NCI-H2081 treated with DMSO at 0.1 percent for 48 hours (cell line): Measurements from ENCODE around the gene STXBP5L.
"Not testable (repeated sequence)": the region's sequence is repeated elsewhere in the genome, so short reads cannot be mapped to it uniquely, and the experiment has no call there.

Experiments used
- DNase-seq: peaks from one replicate; lab custom pipeline; 2025; lab: John Stamatoyannopoulos, UW

The STXBP5L gene

GRCh38 chr3:121231872-121232271 lies 323.9 kb downstream of the STXBP5L start:
- DNase-seq, result no peak

GRCh38 chr3:121232309-121233225 lies 324.6 kb downstream of the STXBP5L start:
- DNase-seq, result no peak

- DNase-seq, result no peak
These were observed 335.2 kb downstream of the STXBP5L start for GRCh38 chr3:121243208-121243607.

- no peak for DNase-seq
These were observed 344.7 kb downstream of the STXBP5L start for GRCh38 chr3:121252676-121253075.

- DNase-seq, result no peak
These were observed 361.4 kb downstream of the STXBP5L start for GRCh38 chr3:121269389-121269788.

GRCh38 chr3:121274411-121274810 lies 366.4 kb downstream of the STXBP5L start:
- DNase-seq, result no peak

GRCh38 chr3:121295452-121295851 lies 387.4 kb downstream of the STXBP5L start:
- DNase-seq, result no peak

GRCh38 chr3:121295979-121296378 lies 388.0 kb downstream of the STXBP5L start:
- DNase-seq, result no peak

- no peak for DNase-seq
These were observed 416.3 kb downstream of the STXBP5L start for GRCh38 chr3:121324320-121324719.

GRCh38 chr3:121330118-121330517 lies 422.1 kb downstream of the STXBP5L start:
- DNase-seq, result no peak

GRCh38 chr3:121330634-121331033 lies 422.6 kb downstream of the STXBP5L start:
- no peak for DNase-seq

GRCh38 chr3:121355960-121356359 lies 448.0 kb downstream of the STXBP5L start:
- not testable (repeated sequence) for DNase-seq

- no peak for DNase-seq
These were observed 454.2 kb downstream of the STXBP5L start for GRCh38 chr3:121362035-121362734.

- DNase-seq, result not testable (repeated sequence)
These were observed 480.3 kb downstream of the STXBP5L start for GRCh38 chr3:121388308-121388707.

- not testable (repeated sequence) for DNase-seq
These were observed 488.0 kb downstream of the STXBP5L start for GRCh38 chr3:121395967-121396366.

- not testable (repeated sequence) for DNase-seq
These were observed 490.0 kb downstream of the STXBP5L start for GRCh38 chr3:121398051-121398450.

- DNase-seq, result no peak
These were observed 491.8 kb downstream of the STXBP5L start for GRCh38 chr3:121399820-121400219.

GRCh38 chr3:121405631-121406030 lies 497.6 kb downstream of the STXBP5L start:
- DNase-seq, result no peak

GRCh38 chr3:121411523-121411922 lies 503.5 kb downstream of the STXBP5L start:
- DNase-seq, result no peak

GRCh38 chr3:121414924-121415323 lies 506.9 kb downstream of the STXBP5L start:
- no peak for DNase-seq

- DNase-seq, result no peak
These were observed 510.2 kb downstream of the STXBP5L start for GRCh38 chr3:121418182-121418581.

GRCh38 chr3:121424549-121424948 lies 516.5 kb downstream of the STXBP5L start:
- DNase-seq, result no peak

GRCh38 chr3:121430664-121431215 lies 522.7 kb downstream of the STXBP5L start:
- DNase-seq, result no peak
